COLO829 (cell line): ENCODE results near the gene KHSRP.
A peak's percentile ranks its signal among the peaks of the same experiment; 100 is the strongest.

ENCODE experiments used
- DNase-seq: peaks from one replicate; pipeline ENCODE4 v3.0.0; 2012; ENCODE audit warnings: low spot score

The KHSRP gene

DNA sequence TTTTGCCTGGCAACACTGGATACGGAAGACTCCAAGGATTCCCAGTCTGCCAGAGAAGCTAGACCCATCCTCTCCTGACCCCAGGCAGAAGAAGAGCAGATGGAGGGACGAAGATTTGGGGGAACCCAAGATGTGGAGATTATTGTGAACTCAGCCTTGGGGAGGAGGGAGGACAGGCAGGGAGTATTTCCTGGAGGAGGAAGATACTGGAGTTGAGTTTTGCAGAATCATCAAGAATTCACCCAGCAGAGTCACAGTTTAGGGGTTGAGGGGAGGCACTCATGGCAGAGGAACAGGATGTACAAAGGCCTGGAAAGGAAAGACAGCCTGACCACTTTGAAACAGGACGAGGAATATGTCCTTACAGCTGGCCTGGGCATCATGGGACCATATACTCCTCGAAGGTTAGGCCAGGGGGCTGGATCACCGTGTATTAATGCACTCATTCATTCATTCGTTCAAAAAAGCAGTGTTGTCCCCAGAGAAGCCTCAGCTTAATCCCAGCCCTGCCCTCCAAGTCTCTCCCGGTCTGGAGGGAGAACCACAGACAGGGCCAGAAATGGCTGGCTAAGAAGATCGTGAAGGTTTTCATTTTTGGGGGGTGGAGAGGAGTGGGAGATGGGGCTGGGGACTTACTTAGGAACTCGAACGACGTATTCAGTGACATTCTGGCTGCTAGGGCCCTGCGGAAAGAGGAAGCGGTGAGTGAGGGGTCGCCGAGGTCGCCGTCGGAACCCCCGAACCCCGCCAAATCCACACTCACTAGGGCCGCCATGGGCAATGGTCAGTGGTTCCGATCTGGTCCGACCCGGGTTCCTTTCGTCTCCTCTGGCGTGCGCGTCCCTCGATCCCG is 32.2 kb downstream of the KHSRP start:
- DNase-seq: no peak

DNA sequence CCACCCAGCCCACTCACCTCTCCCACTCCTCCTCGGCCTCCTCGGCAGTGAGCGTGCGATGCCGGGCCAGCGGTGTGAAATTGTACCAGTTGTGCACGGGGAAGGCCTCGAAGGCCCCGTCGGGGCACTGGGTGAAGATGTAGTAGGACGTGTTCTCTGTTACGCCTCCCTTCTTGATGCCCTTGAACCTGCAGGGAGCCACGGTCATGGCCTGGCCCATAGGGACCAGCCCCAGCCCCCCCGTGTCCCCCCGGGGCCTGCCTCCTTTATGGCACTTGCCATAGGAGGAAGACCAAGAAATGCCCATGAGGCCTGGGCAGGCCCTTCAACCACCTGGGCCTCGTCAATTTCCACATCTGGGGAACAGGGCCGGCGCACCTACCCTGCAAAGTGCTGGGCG is 37.2 kb downstream of the KHSRP start:
- no peak for DNase-seq

DNA sequence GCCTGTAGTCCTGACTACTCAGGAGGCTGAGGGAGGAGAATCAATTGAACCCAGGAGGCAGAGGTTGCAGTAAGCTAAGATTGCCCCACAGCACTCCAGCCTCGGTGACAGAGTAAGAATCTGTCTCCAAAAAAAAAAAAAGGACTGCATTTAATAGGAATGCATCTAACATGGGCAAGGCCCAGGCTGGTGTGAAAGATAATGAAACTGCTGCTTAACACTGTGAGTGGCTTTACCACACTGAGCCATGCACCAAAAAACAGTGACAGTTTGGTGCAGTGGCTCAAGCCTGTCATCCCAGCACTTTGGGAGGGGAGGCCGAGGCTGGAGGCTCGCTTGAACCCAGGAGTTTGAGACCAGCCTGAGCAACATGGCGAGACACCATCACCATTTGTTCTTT is 40.2 kb downstream of the KHSRP start:
- DNase-seq: no peak

DNA sequence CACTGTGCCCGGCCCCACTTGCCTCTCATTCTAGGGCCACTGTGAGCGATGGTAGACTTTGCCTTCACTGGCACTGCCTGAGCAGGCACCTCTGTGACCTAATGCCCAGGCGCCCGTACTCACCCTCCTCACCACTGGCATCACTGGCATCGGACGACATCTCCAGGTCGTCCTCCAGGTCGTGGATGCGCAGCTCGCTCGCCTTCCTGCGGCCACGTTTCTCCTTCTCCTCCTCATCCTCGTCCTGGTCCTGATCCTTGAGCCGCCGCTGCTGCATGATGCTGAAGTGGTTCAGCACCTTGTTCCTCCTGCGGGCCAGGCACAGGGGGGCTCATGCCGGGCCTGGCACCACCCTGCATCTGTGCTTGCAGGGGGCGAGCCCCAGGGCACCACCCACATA is 41.4 kb downstream of the KHSRP start:
- DNase-seq: no peak

DNA sequence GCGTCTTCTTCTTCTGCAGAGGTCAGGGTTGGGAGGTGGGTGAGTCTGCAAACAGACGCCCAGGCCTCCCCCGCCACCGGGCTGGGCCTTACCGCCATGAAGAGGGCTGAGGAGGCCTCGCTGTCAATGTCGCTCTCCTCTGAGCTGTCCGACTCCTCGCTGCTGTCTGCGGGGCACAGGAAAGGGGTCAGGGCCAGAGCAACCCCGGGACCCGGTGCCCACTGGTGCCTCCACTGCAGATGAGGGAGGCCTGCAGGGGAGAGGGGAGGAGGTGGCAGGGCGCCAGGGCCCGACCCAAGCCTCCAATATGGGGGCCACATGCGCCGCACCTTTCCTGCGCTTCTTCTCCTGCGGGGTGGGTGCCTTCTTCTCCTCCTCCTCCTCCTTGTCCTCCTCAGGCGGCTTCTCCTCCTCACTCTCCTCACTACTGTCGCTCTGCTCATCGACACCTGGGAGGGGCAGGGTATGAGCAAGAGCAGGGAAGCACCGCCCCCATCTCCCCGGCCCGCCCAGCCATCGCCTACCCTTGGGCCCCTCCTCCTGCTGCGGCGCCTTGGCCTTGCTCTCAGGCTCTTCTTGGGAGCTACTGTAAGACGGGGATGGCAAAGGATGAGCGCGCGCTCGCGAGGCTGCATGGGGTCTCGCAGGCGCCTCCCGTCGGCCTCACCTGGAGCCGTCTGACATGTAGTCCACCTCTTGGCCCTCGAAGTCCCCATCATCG is 43.4 kb downstream of the KHSRP start:
- no peak for DNase-seq

DNA sequence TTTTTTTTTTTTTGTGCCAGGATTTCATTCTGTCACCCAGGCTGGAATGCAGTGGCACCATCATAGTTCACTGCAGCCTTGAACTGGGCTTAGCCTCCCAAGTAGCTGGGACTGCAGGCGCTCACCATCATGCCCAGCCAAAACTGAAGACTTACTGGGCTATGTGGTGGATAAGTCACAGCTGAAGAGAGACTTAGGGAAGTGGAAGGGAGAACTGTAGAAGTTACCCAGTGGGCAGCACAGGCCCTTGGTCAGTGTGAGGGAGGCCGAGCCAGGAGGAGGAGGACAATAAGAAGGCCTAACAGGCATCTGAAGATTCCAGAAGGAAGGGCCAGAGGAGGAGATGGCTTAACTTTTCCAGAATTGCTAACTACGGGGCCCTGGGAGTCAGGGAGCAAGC is 44.9 kb downstream of the KHSRP start:
- no peak for DNase-seq

DNA sequence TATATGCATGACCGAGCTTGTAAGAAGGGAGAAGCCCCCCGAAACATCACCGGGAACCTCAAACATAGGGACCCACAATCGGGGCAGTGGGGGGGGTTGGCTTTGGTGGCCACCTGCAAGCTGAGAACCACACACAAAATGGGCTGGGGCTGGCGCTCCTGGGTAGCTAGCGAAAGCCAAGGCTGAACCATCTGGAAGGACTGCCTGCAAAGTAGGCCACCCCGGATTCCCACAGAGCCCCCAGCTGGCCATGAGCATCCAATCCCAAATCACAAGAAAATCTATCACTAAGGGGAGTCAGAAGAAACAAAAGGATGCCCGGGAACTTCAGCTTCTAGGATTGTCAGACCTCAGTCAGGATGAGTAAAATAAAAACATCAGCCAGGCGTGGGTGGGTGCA is 46.1 kb downstream of the KHSRP start:
- no peak for DNase-seq

DNA sequence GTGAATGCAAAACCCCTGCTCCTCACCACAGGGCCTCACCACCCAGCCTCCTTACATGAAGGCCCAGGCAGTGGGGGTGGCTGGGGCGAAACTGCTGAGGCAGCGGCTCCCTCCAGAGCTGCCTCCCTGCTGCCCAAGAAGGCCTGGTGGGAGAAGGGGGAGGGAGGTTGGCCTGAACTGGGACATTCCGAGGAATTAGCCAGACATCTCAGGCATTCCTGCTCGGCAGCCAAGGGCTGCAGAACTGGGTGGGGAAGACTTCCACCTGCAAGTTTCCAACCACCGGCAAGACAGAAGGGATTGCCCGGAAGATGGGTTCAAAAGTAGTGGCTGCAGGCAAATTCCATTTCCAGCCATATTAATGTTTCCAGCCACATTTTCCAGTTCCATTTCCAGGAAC is 46.6 kb downstream of the KHSRP start:
- no peak for DNase-seq

DNA sequence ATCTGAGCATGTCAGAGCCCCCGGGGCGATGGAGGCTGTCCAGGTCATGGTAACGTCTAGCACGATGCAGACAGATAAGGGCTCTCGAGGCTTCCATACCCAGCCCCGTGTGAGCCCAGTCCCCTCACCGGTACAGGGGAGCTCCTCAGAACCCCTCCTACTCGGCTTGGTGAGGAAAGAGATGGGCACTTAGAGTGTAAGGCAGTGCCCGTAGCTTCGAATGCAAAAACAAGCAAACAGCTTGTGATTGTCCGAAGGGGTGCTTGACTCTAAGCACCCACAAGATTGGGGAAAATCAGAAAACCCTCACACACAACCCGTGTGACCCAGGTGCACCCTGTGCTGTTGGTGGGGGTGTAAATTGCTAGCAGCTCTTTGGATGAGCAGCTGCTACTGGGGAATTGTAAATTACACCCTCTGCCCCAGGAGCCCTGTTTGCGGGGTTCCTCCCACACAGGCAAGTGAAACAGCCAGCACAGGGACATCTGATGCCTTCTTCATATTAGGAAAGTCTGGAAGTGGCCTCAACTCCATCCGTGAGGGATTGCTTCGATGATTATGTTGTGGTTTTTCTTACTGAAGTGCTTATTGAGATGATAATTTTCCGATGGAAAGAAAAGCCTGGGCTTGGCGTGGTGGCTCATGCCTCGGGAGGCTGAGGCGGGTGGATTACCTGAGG is 48.0 kb downstream of the KHSRP start:
- no peak for DNase-seq

DNA sequence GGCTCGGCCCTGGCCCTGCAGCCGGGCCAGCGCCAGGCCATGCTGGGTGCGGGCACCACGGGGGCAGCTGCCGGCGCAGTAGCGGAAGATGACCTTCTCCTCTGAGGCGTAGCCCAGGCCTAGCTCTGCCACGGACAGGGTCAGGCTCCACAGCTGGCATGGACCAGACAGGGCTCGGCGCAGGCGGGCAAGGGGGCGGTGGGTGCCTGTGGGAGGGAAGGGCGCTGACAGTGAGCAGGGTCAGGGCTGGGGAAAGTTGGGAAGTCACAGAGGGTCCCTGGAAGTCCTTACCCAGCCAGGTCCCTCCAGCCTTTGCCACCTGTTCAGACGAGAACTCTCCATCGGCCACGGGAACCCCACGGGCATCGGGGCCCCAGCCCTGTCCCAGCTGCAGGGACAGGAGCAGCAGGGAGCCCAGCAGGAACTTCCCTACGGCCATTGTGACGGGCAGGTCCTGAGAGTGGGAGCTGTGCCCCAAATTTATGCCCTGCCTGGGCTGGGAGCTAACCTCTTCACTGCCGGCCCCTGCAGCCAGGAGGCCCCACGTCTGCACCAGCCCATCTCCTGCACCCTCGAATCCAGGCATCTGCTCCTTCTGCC is 49.1 kb downstream of the KHSRP start, which contains the start of gene PSPN:
Gene PSPN (minus strand): TSS at position 523 of the 600 bp plus-strand sequence. CDS start 84 bp downstream, at position 439.
- no peak for DNase-seq

DNA sequence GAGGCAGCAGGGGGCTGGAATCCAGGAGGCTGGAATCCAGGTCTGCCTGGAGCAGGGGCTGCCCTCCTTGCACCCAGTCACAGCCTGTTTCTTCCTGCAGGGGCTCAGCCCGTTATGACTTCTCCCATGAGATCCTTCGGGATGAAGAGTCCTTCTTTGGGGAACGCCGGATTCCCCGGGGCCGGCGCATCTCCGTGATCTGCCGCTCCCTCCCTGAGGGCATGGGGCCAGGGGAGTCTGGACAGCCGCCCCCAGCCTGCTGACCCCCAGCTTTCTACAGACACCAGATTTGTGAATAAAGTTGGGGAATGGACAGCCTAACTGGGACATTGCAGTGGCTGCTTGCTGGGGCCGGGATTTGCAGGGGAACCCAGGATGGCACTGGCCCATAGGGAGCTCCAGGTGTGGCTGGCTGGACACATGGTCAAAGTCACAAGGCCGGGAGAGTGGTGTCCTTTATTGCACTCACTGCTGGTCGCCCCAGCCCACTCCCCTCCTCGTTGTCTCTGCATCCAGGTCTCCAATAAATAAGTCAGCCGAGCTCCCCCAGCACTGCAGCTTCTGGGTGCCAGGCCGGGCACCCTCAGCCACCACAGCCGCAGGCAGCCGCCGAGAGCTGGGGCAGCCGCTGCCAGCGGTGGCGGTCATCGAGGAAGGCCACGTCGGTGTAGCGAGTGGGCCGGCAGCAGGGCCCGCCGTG is 49.8 kb downstream of the KHSRP start:
- no peak for DNase-seq

DNA sequence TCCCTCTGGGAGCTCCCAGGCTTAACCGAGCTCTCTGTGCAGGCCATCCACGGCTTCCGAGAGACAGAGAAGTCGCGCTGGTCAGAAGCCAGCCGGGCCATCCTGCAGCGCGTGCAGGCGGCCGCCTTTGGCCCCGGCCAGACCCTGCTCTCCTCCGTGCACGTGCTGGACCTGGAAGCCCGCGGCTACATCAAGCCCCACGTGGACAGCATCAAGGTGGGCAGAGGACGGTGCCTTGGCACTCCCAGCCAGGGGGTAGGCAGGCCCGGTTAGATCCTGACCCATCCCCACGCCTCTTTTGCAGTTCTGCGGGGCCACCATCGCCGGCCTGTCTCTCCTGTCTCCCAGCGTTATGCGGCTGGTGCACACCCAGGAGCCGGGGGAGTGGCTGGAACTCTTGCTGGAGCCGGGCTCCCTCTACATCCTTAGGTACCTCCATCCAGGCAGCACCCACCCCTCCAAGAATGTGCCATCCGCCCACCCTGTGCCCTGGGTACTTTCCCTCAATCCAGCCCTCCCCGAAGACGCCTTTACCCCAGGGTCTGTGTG is 50.4 kb downstream of the KHSRP start:
- DNase-seq: no peak

DNA sequence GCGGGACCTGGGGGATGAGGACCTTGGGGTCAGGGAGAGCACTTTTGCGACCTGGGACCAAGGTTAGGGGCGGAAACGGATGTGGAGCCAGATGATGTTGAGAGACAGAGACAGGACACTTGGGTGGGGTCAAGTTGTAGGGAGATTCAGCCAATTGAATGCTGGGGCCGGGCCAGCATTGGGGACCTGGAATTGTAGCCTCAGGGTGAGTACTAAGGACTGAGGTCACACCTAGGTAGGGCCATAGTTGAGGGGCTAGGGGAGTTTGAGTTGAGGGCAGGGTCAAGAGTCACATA is 50.9 kb downstream of the KHSRP start:
- DNase-seq: no peak

DNA sequence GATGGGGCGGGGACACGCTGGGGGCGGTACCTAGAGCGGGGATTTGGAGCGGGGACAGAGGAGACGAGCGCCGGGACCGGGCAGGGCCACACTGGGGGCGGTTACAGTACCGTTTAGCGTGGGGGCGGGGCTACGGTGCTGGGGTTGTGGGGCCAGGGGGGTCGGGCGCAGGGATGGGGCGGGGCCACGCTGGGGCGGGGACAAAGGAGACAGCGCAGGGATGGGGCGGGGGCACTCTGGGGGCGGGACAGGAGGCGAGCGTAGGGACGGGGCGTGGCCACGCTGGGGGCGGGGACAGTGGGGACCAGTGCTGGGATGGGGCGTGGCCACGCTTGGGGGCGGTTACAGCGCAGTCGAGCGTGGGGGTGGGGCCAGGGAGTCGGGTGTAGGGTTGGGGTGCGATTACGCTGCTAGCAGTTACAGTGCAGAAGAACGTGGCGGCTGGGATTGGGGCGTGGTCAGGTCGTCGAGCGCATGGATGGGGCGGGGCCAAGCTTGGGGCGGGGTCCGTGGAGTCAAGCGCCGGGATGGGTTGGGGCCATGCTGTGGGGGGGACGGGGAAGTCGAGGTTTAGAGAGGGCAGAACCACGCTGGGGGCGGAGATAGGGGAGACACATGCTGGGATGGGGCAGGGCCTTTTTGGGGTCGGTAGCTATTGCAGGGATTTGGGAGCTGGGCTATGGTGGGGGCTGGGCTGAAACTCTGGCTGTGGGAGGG is 51.4 kb downstream of the KHSRP start:
- DNase-seq: peak; percentile 92

DNA sequence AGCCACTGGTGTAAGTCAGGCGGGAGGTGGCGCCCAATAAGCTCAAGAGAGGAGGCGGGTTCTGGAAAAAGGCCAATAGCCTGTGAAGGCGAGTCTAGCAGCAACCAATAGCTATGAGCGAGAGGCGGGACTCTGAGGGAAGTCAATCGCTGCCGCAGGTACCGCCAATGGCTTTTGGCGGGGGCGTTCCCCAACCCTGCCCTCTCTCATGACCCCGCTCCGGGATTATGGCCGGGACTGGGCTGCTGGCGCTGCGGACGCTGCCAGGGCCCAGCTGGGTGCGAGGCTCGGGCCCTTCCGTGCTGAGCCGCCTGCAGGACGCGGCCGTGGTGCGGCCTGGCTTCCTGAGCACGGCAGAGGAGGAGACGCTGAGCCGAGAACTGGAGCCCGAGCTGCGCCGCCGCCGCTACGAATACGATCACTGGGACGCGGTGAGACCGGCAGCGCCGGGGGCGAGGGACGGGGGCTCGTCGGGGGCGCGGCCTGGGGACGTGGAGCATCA is 52.0 kb downstream of the KHSRP start, which contains the start of gene ALKBH7:
Gene ALKBH7 (plus strand): TSS at position 201 of the 502 bp plus-strand sequence. CDS start 27 bp downstream, at position 228.
- peak; percentile 93 for DNase-seq

DNA sequence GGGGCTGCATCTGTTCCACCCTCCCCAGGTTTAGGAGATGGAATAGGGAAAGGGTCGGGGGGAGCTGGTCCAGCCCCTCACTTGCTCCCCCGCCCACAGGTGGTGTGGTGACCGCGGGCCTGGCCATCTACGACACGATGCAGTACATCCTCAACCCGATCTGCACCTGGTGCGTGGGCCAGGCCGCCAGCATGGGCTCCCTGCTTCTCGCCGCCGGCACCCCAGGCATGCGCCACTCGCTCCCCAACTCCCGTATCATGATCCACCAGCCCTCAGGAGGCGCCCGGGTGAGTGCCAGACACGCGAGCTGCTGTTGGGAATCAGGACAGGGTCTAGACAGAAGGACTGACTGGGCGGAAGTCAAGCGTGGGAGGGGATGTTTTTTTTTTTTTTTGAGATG is 60.3 kb downstream of the KHSRP start:
- no peak for DNase-seq
